Loucy (cell line): Measurements from ENCODE around the gene CFAP73.
A peak's percentile ranks its signal among the peaks of the same experiment; 100 is the strongest.

Source experiments
- H2AFZ ChIP-seq: fragments of 200-600 bp; sonication (generic); 2 replicates; pipeline ENCODE4 v1.6.0; 2016; ENCODE audit warnings: antibody characterized with exemption, mild to moderate bottlenecking, low read length, moderate library complexity
- H3F3A ChIP-seq: fragments of 200-600 bp; 2 replicates; pipeline ENCODE4 v1.6.0; 2016; ENCODE audit warnings: antibody characterized with exemption, low read depth, mild to moderate bottlenecking
- H3K27me3 ChIP-seq: fragments of 200-600 bp; sonication (generic); 2 replicates; pipeline ENCODE4 v1.6.1; 2014; ENCODE audit warnings: low read length, mild to moderate bottlenecking; ENCODE audit not compliant: insufficient read depth, poor library complexity, severe bottlenecking
- H3K36me3 ChIP-seq: fragments of 200-600 bp; sonication (generic); 2 replicates; pipeline ENCODE4 v1.6.1; 2016; ENCODE audit warnings: low read length; ENCODE audit not compliant: insufficient read depth
- H3K4me1 ChIP-seq: fragments of 200-600 bp; sonication (generic); 2 replicates; pipeline ENCODE4 v1.5.1; 2014; ENCODE audit warnings: low read length, mild to moderate bottlenecking; ENCODE audit not compliant: insufficient read depth, poor library complexity, severe bottlenecking
- H3K4me2 ChIP-seq: fragments of 200-600 bp; sonication (generic); 2 replicates; pipeline ENCODE4 v1.6.0; 2014; ENCODE audit warnings: antibody characterized with exemption, low read length, low read depth, mild to moderate bottlenecking; ENCODE audit not compliant: poor library complexity, severe bottlenecking
- H3K4me3 ChIP-seq: fragments of 200-600 bp; sonication (generic); 2 replicates; pipeline ENCODE4 v1.5.1; 2014; ENCODE audit warnings: low read length, mild to moderate bottlenecking, mixed read lengths; ENCODE audit not compliant: poor library complexity, severe bottlenecking
- H3K79me2 ChIP-seq: fragments of 200-600 bp; sonication (generic); 2 replicates; pipeline ENCODE4 v1.6.1; 2014; ENCODE audit warnings: low read length; ENCODE audit not compliant: insufficient read depth
- H3K9ac ChIP-seq: fragments of 200-600 bp; sonication (generic); 2 replicates; pipeline ENCODE4 v1.6.0; 2014; ENCODE audit warnings: mild to moderate bottlenecking, low read depth, low read length, moderate library complexity; ENCODE audit not compliant: poor library complexity, severe bottlenecking
- H3K9me2 ChIP-seq: fragments of 200-600 bp; sonication (generic); replicated peaks from 2 replicates; pipeline ENCODE4 v1.6.1; 2016; ENCODE audit warnings: low read depth, low read length, mixed read lengths
- H3K9me3 ChIP-seq: fragments of 200-600 bp; sonication (generic); 2 replicates; pipeline ENCODE4 v1.6.1; 2014; ENCODE audit warnings: mild to moderate bottlenecking, antibody characterized with exemption, low read length, low read depth; ENCODE audit not compliant: insufficient read depth
- H4K20me1 ChIP-seq: fragments of 200-600 bp; sonication (generic); 2 replicates; pipeline ENCODE4 v1.6.0; 2014; ENCODE audit warnings: antibody characterized with exemption, low read length, mild to moderate bottlenecking; ENCODE audit not compliant: insufficient read depth, poor library complexity, severe bottlenecking
- CTCF ChIP-seq: fragments of 200-600 bp; sonication (generic); conservative IDR thresholded peaks from 2 replicates; pipeline ENCODE4 v1.5.1; 2014; ENCODE audit warnings: mild to moderate bottlenecking, antibody characterized with exemption, low read length
- EZH2phosphoT487 ChIP-seq: fragments of 200-600 bp; IDR thresholded peaks from 2 replicates; pipeline ENCODE4 v1.6.1; 2018; ENCODE audit warnings: antibody characterized with exemption, mild to moderate bottlenecking, moderate library complexity, borderline replicate concordance

CFAP73 gene

DNA sequence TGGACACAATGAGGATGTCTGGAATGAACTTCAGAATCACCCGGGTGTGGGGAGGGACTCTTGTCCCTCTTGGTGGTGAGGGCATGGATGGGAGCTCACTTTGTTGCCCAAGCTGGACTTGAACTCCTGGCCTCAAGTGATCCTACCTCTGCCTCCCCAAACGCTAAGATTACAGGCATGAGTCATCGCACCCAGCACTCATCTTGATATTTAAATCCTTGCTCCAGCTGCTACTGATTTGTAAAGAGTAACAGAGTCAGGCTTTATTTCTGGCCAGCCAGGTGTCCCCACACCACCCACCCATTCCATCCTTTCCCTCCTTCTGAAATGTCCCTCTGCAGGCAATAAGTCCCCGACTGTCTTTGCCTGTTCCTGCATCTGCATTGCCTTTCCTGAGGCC is 30.8 kb downstream of the CFAP73 start:
- H3K36me3 ChIP-seq = peaks cover 45% of the 10 kb centered on the region; the same call in 1 of the 2 replicates

DNA sequence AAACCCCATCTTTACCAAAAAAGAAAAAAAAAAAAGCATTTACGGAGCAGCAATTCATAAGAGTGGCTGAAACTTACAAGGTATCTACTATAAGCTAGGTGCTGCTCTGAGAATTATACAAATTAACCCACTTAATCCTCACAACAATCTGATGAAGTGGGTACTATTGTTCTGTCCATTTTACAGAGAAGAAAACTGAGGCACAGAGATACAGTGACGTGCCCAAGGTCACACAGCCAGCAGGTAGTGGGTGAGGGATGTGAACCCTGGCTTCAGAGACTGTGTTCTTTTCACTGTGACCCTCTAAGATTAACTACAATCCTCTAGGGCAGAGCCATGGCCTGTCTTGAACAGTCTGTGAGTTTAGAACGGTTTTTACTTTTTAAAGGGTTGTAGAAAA is 32.5 kb downstream of the CFAP73 start:
- H2AFZ ChIP-seq = no peak overlapping the region
- H3K9me2 ChIP-seq = no peaks in the 10 kb centered on the region
- no peaks in the 10 kb centered on the region for H3K27me3 ChIP-seq
- H3K9me3 ChIP-seq = no peaks in the 10 kb centered on the region
- peaks cover 45% of the 10 kb centered on the region for H4K20me1 ChIP-seq
- TF ChIP-seq CTCF (no peak), EZH2phosphoT487 (no peak)
- H3K79me2 ChIP-seq = peaks cover 54% of the 10 kb centered on the region
- H3K4me1 ChIP-seq = peaks cover 27% of the 10 kb centered on the region
- H3K36me3 ChIP-seq = peaks cover 40% of the 10 kb centered on the region; the same call in 1 of the 2 replicates
- H3K4me2 ChIP-seq = peak overlapping the region; percentile 96
- H3F3A ChIP-seq = no peaks in the 10 kb centered on the region
- H3K9ac ChIP-seq = peak overlapping the region; percentile 28
- peak overlapping the region; percentile 35 for H3K4me3 ChIP-seq

More for the DNA sequence above, 30.8 kb downstream of the CFAP73 start:
- Histone ChIP-seq H3K27me3 (no peaks in the 10 kb centered on the region), H4K20me1 (peaks cover 34% of the 10 kb centered on the region), H3K9me2 (no peaks in the 10 kb centered on the region), H3F3A (no peaks in the 10 kb centered on the region), H3K9ac (no peak overlapping the region), H3K4me3 (no peak overlapping the region), H3K9me3 (no peaks in the 10 kb centered on the region), H3K4me1 (peaks cover 16% of the 10 kb centered on the region), H3K4me2 (no peak overlapping the region), H2AFZ (no peak overlapping the region), H3K79me2 (peaks cover 41% of the 10 kb centered on the region)
- TF ChIP-seq CTCF (no peak), EZH2phosphoT487 (no peak)

DNA sequence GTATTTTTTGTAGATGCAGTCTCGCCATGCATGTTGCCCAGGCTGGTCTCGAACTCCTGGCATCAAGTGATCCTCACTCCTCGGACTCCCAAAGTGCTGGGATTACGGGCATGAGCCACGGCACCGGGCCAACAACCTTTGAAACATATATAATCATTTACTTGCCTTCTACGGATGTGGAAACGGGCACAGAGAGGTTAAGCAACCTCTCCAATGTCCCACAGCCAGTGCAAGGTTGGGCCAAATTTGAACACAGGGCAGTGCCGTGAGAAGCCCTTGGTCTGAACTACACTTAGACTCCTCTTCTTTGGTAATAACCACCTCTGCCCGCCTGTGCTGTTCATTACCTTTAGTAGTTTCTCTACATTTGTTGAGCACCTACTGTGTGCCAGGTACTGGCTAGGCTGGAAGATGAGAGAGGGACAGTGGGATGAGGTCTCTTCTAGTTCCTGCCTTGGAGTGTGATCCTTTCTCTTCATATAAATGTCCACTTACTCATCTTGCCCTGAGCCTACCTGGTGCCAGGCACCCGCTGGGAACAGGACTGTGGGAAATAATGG is 33.6 kb downstream of the CFAP73 start:
- Histone ChIP-seq H3K4me1 (peaks cover 32% of the 10 kb centered on the region), H3K9ac (peak overlapping the region; percentile 89), H2AFZ (no peak overlapping the region), H3K9me3 (no peaks in the 10 kb centered on the region), H3F3A (no peaks in the 10 kb centered on the region), H3K27me3 (no peaks in the 10 kb centered on the region), H3K9me2 (no peaks in the 10 kb centered on the region), H3K4me3 (peak overlapping the region; percentile 73), H3K79me2 (peaks cover 65% of the 10 kb centered on the region), H3K4me2 (peak overlapping the region; percentile 96), H3K36me3 (peaks cover 29% of the 10 kb centered on the region; the same call in 1 of the 2 replicates), H4K20me1 (peaks cover 50% of the 10 kb centered on the region)
- no peak for TF ChIP-seq EZH2phosphoT487
- no peak for TF ChIP-seq CTCF
